GM23248 (cell line): ENCODE measurements around the gene C2orf66. TPM values are rescaled to one million over a fixed set of nuclear protein-coding genes. Genes with fewer than 3 reads are reported as not detected.

ENCODE experiments used
- DNase-seq: peaks from one replicate; pipeline ENCODE4 v3.0.0-alpha.2; 2015
- H2AFZ ChIP-seq: fragments of 200-600 bp; sonication (generic); 2 replicates; pipeline ENCODE4 v1.6.1; 2016; ENCODE audit warnings: antibody characterized with exemption
- H3F3A ChIP-seq: fragments of 200-600 bp; sonication (generic); 2 replicates; pipeline ENCODE4 v1.6.1; 2016; ENCODE audit warnings: mild to moderate bottlenecking, antibody characterized with exemption, mixed run types; ENCODE audit not compliant: insufficient read depth
- H3K27ac ChIP-seq: fragments of 200-600 bp; sonication (generic); 2 replicates; pipeline ENCODE4 v1.5.1; 2016; ENCODE audit warnings: mild to moderate bottlenecking
- H3K27me3 ChIP-seq: fragments of 200-600 bp; sonication (generic); replicated peaks from 2 replicates; pipeline ENCODE4 v1.6.1; 2016; ENCODE audit warnings: mild to moderate bottlenecking; ENCODE audit not compliant: insufficient read depth
- H3K36me3 ChIP-seq: fragments of 200-600 bp; sonication (generic); 2 replicates; pipeline ENCODE4 v1.6.1; 2016; ENCODE audit warnings: low read depth, mild to moderate bottlenecking
- H3K4me1 ChIP-seq: fragments of 200-600 bp; sonication (generic); 2 replicates; pipeline ENCODE4 v1.6.1; 2016; ENCODE audit warnings: mild to moderate bottlenecking; ENCODE audit not compliant: insufficient read depth
- H3K4me2 ChIP-seq: fragments of 200-600 bp; sonication (generic); one replicate; pipeline ENCODE4 v1.6.1; 2016; ENCODE audit warnings: mild to moderate bottlenecking; ENCODE audit not compliant: unreplicated experiment
- H3K4me3 ChIP-seq: fragments of 200-600 bp; sonication (generic); 2 replicates; pipeline ENCODE4 v1.5.1; 2016; ENCODE audit warnings: mild to moderate bottlenecking
- H3K79me2 ChIP-seq: fragments of 200-600 bp; sonication (generic); 2 replicates; pipeline ENCODE4 v1.6.1; 2016; ENCODE audit warnings: mild to moderate bottlenecking; ENCODE audit not compliant: insufficient read depth
- H3K9ac ChIP-seq: fragments of 200-600 bp; sonication (generic); 2 replicates; pipeline ENCODE4 v1.6.1; 2016; ENCODE audit warnings: mild to moderate bottlenecking
- H3K9me2 ChIP-seq: fragments of 200-600 bp; sonication (generic); 2 replicates; pipeline ENCODE4 v1.6.1; 2016; ENCODE audit warnings: mixed run types, mild to moderate bottlenecking, moderate library complexity; ENCODE audit not compliant: insufficient read depth
- H3K9me3 ChIP-seq: fragments of 200-600 bp; sonication (generic); one replicate; pipeline ENCODE4 v1.6.1; 2017; ENCODE audit warnings: low read depth
- H4K20me1 ChIP-seq: fragments of 200-600 bp; sonication (generic); 2 replicates; pipeline ENCODE4 v1.6.0; 2016; ENCODE audit not compliant: insufficient read depth
- EZH2 ChIP-seq: fragments of 200-600 bp; sonication (generic); IDR thresholded peaks from 2 replicates; pipeline ENCODE4 v1.6.1; 2018; ENCODE audit warnings: antibody characterized with exemption, mild to moderate bottlenecking; ENCODE audit not compliant: insufficient read depth, poor library complexity, severe bottlenecking
- EZH2phosphoT487 ChIP-seq: fragments of 200-600 bp; sonication (generic); IDR thresholded peaks from 2 replicates; pipeline ENCODE4 v1.6.1; 2018; ENCODE audit warnings: antibody characterized with exemption, moderate library complexity, mild to moderate bottlenecking, low read depth; ENCODE audit not compliant: insufficient read depth
- WGBS, 2 experiments: methylation state at CpG; one replicate each; pipeline ENCODE4 v1.1.6; 2015 to 2017; ENCODE audit warnings: low lambda C conversion rate in 2 of 2, low coverage in 1 of 2; ENCODE audit errors: missing lambda C conversion rate in 2 of 2; 5-methylcytosine and 5-hydroxymethylcytosine counted together
- in situ Hi-C: fragments of 300-500 bp; cut with MboI; formaldehyde crosslinking; loops from 2 replicates; pipeline ENCODE4 v1.15.0; 2020
- polyA plus RNA-seq: library from polyadenylated mRNA; unstranded; fragments of >200 nt; fragmentation: Nextera tagmentation; extraction: Ambion mirVana; gene quantifications from 2 replicates; pipeline ENCODE4 v1.2.1, GENCODE V29; 2016
- total RNA-seq: library from RNA; depleted of rRNA; stranded (reverse); fragments of >200 nt; shearing (Covaris generic); gene quantifications from 2 replicates; pipeline ENCODE4 v1.2.3, GENCODE V29; 2014; rRNA removed

C2orf66 gene
- total RNA-seq, result not detected in 2 replicates
- polyA plus RNA-seq, result 0.25 TPM in 1 of 2 replicates, not detected in the other

- H3K79me2 ChIP-seq, result no peaks in the 10 kb centered on the region
- DNase-seq, result no peak
- no peak within 1 kb of the TSS for H3K4me3 ChIP-seq
- H3K4me2 ChIP-seq, result no peak within 1 kb of the TSS
- TF ChIP-seq EZH2, result no peak
- H3K27ac ChIP-seq, result no peak within 1 kb of the TSS
- 84 to 100% methylated on average over 1 of the region's 1 CpG for WGBS, 2 experiments
- H3K9ac ChIP-seq, result no peak within 1 kb of the TSS
- no peak within 1 kb of the TSS for H2AFZ ChIP-seq
- no peaks in the 10 kb centered on the region for H3K9me3 ChIP-seq
- peaks cover 6% of the 10 kb centered on the region for H3F3A ChIP-seq
- no peaks in the 10 kb centered on the region for H4K20me1 ChIP-seq
- peaks cover 5% of the 10 kb centered on the region for H3K4me1 ChIP-seq
- H3K9me2 ChIP-seq, result no peaks in the 10 kb centered on the region
- H3K36me3 ChIP-seq, result no peaks in the 10 kb centered on the region
- in situ Hi-C loops, result no loop called here
- H3K27me3 ChIP-seq, result no peaks in the 10 kb centered on the region
Measured at GRCh38 chr2:196809260-196809659, at the start of gene C2orf66. Gene C2orf66 (minus strand): TSS chr2:196809355. CDS start chr2:196809336, 19 bp downstream.

- 33 to 39% methylated on average over 1 of the region's 1 CpG for WGBS, 2 experiments
- no peak for DNase-seq
- TF ChIP-seq EZH2phosphoT487, result no peak
- no peak for TF ChIP-seq EZH2
- no peaks in the 10 kb centered on the region for H3K27me3 ChIP-seq
- no peak overlapping the region for H3K27ac ChIP-seq
- H3K79me2 ChIP-seq, result no peaks in the 10 kb centered on the region
- H3K4me2 ChIP-seq, result no peak overlapping the region
- H2AFZ ChIP-seq, result no peak overlapping the region
- H3F3A ChIP-seq, result no peaks in the 10 kb centered on the region
- H3K9me3 ChIP-seq, result no peaks in the 10 kb centered on the region
- no peaks in the 10 kb centered on the region for H3K9me2 ChIP-seq
- no peaks in the 10 kb centered on the region for H3K36me3 ChIP-seq
- no peaks in the 10 kb centered on the region for H4K20me1 ChIP-seq
- H3K9ac ChIP-seq, result no peak overlapping the region
- no peak overlapping the region for H3K4me3 ChIP-seq
- in situ Hi-C loops, result no loop called here
- H3K4me1 ChIP-seq, result no peaks in the 10 kb centered on the region
Measured at GRCh38 chr2:196854629-196855028, 45.5 kb upstream of the C2orf66 start.

GRCh38 chr2:196853301-196854087, 44.3 kb upstream of the C2orf66 start:
- Histone ChIP-seq H3K27me3 (no peaks in the 10 kb centered on the region), H3F3A (no peaks in the 10 kb centered on the region), H3K4me2 (no peak overlapping the region), H3K36me3 (no peaks in the 10 kb centered on the region), H3K4me3 (no peak overlapping the region), H3K27ac (no peak overlapping the region), H3K9me3 (no peaks in the 10 kb centered on the region), H4K20me1 (no peaks in the 10 kb centered on the region), H3K79me2 (no peaks in the 10 kb centered on the region), H2AFZ (no peak overlapping the region), H3K9ac (no peak overlapping the region), H3K4me1 (no peaks in the 10 kb centered on the region), H3K9me2 (no peaks in the 10 kb centered on the region)
- 70 to 76% methylated on average over 4 of the region's 4 CpGs for WGBS, 2 experiments
- TF ChIP-seq EZH2, result no peak
- no peak for TF ChIP-seq EZH2phosphoT487
- DNase-seq, result no peak
- in situ Hi-C loops, result no loop called here

- no peak for TF ChIP-seq EZH2
- TF ChIP-seq EZH2phosphoT487, result no peak
- Histone ChIP-seq H3K9ac (no peak overlapping the region), H3K4me3 (no peak overlapping the region), H3K27ac (no peak overlapping the region), H3K27me3 (no peaks in the 10 kb centered on the region), H3K4me2 (no peak overlapping the region), H3F3A (no peaks in the 10 kb centered on the region), H4K20me1 (no peaks in the 10 kb centered on the region), H3K36me3 (no peaks in the 10 kb centered on the region), H2AFZ (no peak overlapping the region), H3K9me3 (no peaks in the 10 kb centered on the region), H3K4me1 (no peaks in the 10 kb centered on the region), H3K79me2 (no peaks in the 10 kb centered on the region), H3K9me2 (no peaks in the 10 kb centered on the region)
- no peak for DNase-seq
- WGBS, 2 experiments, result 85 to 92% methylated on average over 1 of the region's 1 CpG
- in situ Hi-C loops, result no loop called here
Measured at GRCh38 chr2:196851088-196851487, 41.9 kb upstream of the C2orf66 start.
